Stimulated activated CD4-positive, alpha-beta T cell treated with anti-CD3 and anti-CD28 coated beads, Interleukin-4, amount 100 ng/mL, for 1 hour (primary cell): ENCODE results near the gene PARP8.

Experiments
- DNase-seq: peaks from one replicate; pipeline ENCODE4 v3.0.0-alpha.2; 2020

The PARP8 gene

GRCh38 chr5:50856401-50857119, 190.1 kb downstream of the PARP8 start:
- DNase-seq: no peak

GRCh38 chr5:50863534-50864170, 197.2 kb downstream of the PARP8 start:
- no peak for DNase-seq

- DNase-seq: no peak
Observed at GRCh38 chr5:50864466-50864865, 198.0 kb downstream of the PARP8 start.

- DNase-seq: no peak
Observed at GRCh38 chr5:50866415-50866814, 200.0 kb downstream of the PARP8 start.

GRCh38 chr5:50867140-50867539, 200.7 kb downstream of the PARP8 start:
- no peak for DNase-seq

- DNase-seq: no peak
Observed at GRCh38 chr5:50873595-50874277, 207.3 kb downstream of the PARP8 start.

- no peak for DNase-seq
Observed at GRCh38 chr5:50874306-50875001, 208.0 kb downstream of the PARP8 start.

- no peak for DNase-seq
Observed at GRCh38 chr5:50875002-50875344, 208.5 kb downstream of the PARP8 start.

- no peak for DNase-seq
Observed at GRCh38 chr5:50878470-50878869, 212.0 kb downstream of the PARP8 start.

- no peak for DNase-seq
Observed at GRCh38 chr5:50881407-50881806, 215.0 kb downstream of the PARP8 start.

GRCh38 chr5:50886657-50887345, 220.4 kb downstream of the PARP8 start:
- no peak for DNase-seq

- no peak for DNase-seq
Observed at GRCh38 chr5:50887889-50888633, 221.6 kb downstream of the PARP8 start.

GRCh38 chr5:50888751-50889150, 222.3 kb downstream of the PARP8 start:
- no peak for DNase-seq

- no peak for DNase-seq
Observed at GRCh38 chr5:50889790-50890189, 223.4 kb downstream of the PARP8 start.
